ENCODE results near the gene HNRNPC. TPM values are rescaled to one million over a fixed set of nuclear protein-coding genes. Genes with fewer than 3 reads are reported as not detected.
"Not testable (repeated sequence)": the region's sequence is repeated elsewhere in the genome, so short reads cannot be mapped to it uniquely, and the experiment has no call there.

HNRNPC gene
- total and polyA plus RNA-seq, 12 donors, result 227 to 358 (median 269) TPM

DNA sequence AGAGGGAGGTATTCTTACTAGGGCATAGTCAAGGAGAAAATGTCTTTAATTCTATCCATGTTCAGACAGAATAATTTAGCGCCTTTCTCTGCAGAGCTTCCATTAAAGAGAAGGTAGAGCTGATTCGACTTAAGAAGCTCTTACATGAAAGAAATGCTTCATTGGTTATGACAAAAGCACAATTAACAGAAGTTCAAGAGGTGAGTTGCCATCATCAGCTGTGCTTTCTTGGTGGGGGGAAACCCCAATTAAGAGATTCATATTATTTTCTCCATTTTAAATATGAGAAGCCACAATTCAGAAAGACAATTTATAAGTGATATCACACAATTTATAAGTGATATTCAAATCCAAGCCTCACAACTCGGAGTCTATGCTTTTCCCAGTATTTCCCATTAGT, 38.4 kb upstream of the HNRNPC start:
- peak overlapping the region in 7 of 10 donors; percentile 53 to 85 (median 69) for H3K27ac ChIP-seq
- H3K36me3 ChIP-seq, result no peaks in the 10 kb centered on the region
- intact Hi-C loops (cut with DNase I), result loop anchor here in 1 of 10 donors (5.0 kb wide), 1 partner anchor 40 kb away; the partner anchor contains the start of gene HNRNPC
- WGBS, 2 donors, result 85 to 86% methylated on average over 3 of the region's 3 CpGs
- H3K4me1 ChIP-seq, result peaks cover 0 to 13% (median 0%) of the 10 kb centered on the region in 9 donors
- H3K4me3 ChIP-seq, result no peak overlapping the region
- DNase-seq, result no peak
- TF ChIP-seq, protein P1, sequence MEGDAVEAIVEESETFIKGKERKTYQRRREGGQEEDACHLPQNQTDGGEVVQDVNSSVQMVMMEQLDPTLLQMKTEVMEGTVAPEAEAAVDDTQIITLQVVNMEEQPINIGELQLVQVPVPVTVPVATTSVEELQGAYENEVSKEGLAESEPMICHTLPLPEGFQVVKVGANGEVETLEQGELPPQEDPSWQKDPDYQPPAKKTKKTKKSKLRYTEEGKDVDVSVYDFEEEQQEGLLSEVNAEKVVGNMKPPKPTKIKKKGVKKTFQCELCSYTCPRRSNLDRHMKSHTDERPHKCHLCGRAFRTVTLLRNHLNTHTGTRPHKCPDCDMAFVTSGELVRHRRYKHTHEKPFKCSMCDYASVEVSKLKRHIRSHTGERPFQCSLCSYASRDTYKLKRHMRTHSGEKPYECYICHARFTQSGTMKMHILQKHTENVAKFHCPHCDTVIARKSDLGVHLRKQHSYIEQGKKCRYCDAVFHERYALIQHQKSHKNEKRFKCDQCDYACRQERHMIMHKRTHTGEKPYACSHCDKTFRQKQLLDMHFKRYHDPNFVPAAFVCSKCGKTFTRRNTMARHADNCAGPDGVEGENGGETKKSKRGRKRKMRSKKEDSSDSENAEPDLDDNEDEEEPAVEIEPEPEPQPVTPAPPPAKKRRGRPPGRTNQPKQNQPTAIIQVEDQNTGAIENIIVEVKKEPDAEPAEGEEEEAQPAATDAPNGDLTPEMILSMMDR (IDR thresholded peaks at IDR 0.05), result no peak
- H3K27me3 ChIP-seq, result peaks cover 0 to 3% (median 0%) of the 10 kb centered on the region in 7 donors
- H3K9me3 ChIP-seq, result no peaks in the 10 kb centered on the region
- no peak for ATAC-seq

DNA sequence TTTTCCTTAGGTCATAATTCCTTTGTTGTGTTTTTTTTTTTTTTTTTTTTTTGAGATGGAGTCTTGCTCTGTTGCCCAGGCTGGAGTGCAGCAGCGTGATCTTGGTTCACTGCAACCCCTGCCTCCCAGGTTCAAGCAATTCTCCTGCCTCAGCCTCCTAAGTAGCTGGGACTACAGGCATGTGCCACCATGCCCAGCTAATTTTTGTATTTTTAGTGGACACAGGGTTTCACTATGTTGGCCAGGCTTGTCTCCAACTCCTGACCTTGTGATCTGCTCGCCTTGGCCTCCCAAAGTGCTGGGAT, 33.5 kb upstream of the HNRNPC start:
- H3K27ac ChIP-seq; H3K4me3 ChIP-seq; ATAC-seq; intact Hi-C loops (cut with DNase I); DNase-seq; H3K9me3 ChIP-seq; H3K36me3 ChIP-seq; H3K4me1 ChIP-seq: not testable (repeated sequence)
- H3K27me3 ChIP-seq, result peaks cover 0 to 33% (median 9%) of the 10 kb centered on the region in 7 donors
- WGBS, 2 donors, result 82 to 93% methylated on average over 2 of the region's 2 CpGs

DNA sequence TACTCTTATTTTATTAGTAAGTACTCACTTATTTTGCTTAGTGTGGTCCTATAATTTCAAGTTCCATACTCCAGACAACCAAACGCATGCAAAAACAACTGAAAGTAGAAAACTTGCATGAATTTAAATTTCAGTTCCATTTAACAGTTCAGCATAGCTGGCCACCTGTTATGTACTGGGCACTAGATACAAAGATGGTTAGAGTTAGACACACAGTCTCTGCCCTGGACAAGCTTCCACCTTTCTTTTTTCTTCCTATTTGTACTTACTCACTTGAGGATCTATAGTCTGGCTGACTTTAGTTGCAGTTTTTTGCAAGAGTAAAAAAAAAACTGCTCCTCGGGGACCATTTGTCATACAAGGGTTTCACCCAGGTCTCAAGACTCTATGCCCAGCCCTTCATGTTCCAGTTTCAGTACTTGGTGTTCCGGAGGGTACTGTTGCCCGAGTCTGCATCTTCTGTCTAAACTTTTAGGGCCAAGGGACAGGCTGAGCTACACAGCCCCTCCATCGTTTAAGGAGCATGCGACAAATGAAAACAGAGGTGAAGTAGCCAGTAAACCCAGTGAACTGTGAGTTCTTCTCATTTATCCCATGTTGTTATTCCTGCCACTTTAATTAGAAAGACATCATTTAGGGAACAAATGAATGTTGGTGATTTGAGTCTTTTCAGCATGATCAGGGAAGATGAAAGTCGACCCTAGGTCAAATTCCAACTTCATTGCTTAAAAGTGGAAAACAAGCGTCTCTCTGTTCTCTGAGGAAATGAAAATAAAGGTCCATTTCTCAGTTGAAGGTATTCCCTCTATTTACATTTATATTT, 33.0 kb upstream of the HNRNPC start:
- DNase-seq, result no peak
- intact Hi-C loops (cut with DNase I), result no loop called here
- Histone ChIP-seq H3K36me3 (no peaks in the 10 kb centered on the region), H3K27me3 (peaks cover 0 to 33% (median 9%) of the 10 kb centered on the region in 7 donors), H3K9me3 (no peaks in the 10 kb centered on the region), H3K4me3 (no peak overlapping the region), H3K27ac (no peak overlapping the region), H3K4me1 (peaks cover 0 to 7% (median 4%) of the 10 kb centered on the region in 9 donors)
- ATAC-seq, result no peak
- TF ChIP-seq, protein P1 (IDR thresholded peaks at IDR 0.05), result no peak
- 80 to 82% methylated on average over 8 of the region's 8 CpGs for WGBS, 2 donors

DNA sequence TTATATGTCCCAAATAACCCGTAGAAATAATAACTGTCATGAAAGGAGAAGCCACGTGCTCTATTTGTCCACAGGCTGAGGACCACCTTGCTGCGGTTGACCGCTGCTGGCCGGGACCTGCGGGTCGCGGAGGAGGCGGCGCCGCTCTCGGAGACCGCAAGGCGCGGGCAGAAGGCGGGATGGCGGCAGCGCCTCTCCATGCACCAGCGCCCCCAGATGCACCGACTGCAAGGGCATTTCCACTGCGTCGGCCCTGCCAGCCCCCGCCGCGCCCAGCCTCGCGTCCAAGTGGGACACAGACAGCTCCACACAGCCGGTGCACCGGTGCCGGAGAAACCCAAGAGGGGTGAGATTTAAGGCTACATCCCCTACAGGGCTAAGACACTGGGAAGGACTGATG, 31.6 kb upstream of the HNRNPC start:
- Histone ChIP-seq H3K9me3 (no peaks in the 10 kb centered on the region), H3K27me3 (peaks cover 0 to 33% (median 12%) of the 10 kb centered on the region in 7 donors), H3K27ac (no peak overlapping the region), H3K36me3 (no peaks in the 10 kb centered on the region), H3K4me3 (peak overlapping the region in 8 of 10 donors; percentile 5 to 42 (median 34)), H3K4me1 (peaks cover 0 to 7% (median 4%) of the 10 kb centered on the region in 9 donors)
- intact Hi-C loops (cut with DNase I), result no loop called here
- TF ChIP-seq, protein P1 (IDR thresholded peaks at IDR 0.05), result peak in 4 of 9 donors; percentile 15 to 31 (median 24)
- DNase-seq, result peak; percentile 10 to 31
- peak in 6 of 8 donors; percentile 34 to 85 (median 68) for ATAC-seq
- WGBS, 2 donors, result 2% methylated on average over 30 of the region's 30 CpGs
